ENCODE results near the gene FBN3. TPM values are rescaled to one million over a fixed set of nuclear protein-coding genes. Genes with fewer than 3 reads are reported as not detected.

FBN3 gene
- total RNA-seq, 4 donors from 2014 or later: 0.15 TPM; not detected in 3

- H3K9me3 ChIP-seq: no peaks in the 10 kb centered on the region
- intact Hi-C loops (cut with DNase I; ENCODE audit: low total_unique reads): no loop called here
- ATAC-seq: no peak
- TF ChIP-seq POLR2A (IDR thresholded peaks at IDR 0.05) (no peak), CTCF (IDR thresholded peaks at IDR 0.05 in 4 of 5, conservative IDR thresholded peaks at IDR 0.05 in 1 of 5) (no peak)
- DNase-seq: no peak
- no peaks in the 10 kb centered on the region for H3K4me1 ChIP-seq
- in situ Hi-C loops (cut with MboI; ENCODE audit: low sequenced_read_pairs in 4 of 4): no loop called here
- H3K36me3 ChIP-seq: no peaks in the 10 kb centered on the region
- H3K4me3 ChIP-seq: no peak overlapping the region
- no peaks in the 10 kb centered on the region for H3K27me3 ChIP-seq
- no peak overlapping the region for H3K27ac ChIP-seq
Observed at GRCh38 chr19:8116437-8117293, 32.7 kb downstream of the FBN3 start.

GRCh38 chr19:8115805-8116396 is 33.5 kb downstream of the FBN3 start:
- Histone ChIP-seq H3K4me3 (no peak overlapping the region), H3K27me3 (no peaks in the 10 kb centered on the region), H3K4me1 (no peaks in the 10 kb centered on the region), H3K27ac (no peak overlapping the region), H3K36me3 (no peaks in the 10 kb centered on the region), H3K9me3 (no peaks in the 10 kb centered on the region)
- DNase-seq: no peak
- intact Hi-C loops (cut with DNase I; ENCODE audit: low total_unique reads) (no loop called here), in situ Hi-C loops (cut with MboI; ENCODE audit: low sequenced_read_pairs in 4 of 4) (no loop called here)
- TF ChIP-seq CTCF (IDR thresholded peaks at IDR 0.05 in 4 of 5, conservative IDR thresholded peaks at IDR 0.05 in 1 of 5) (no peak), POLR2A (IDR thresholded peaks at IDR 0.05) (no peak)
- ATAC-seq: no peak

- in situ Hi-C loops (cut with MboI; ENCODE audit: low sequenced_read_pairs in 4 of 4): no loop called here
Observed at GRCh38 chr19:8113017-8113416, 36.4 kb downstream of the FBN3 start.

GRCh38 chr19:8111376-8111775 is 38.0 kb downstream of the FBN3 start:
- no peaks in the 10 kb centered on the region for H3K4me1 ChIP-seq
- DNase-seq: no peak
- H3K9me3 ChIP-seq: no peaks in the 10 kb centered on the region
- TF ChIP-seq CTCF (IDR thresholded peaks at IDR 0.05 in 4 of 5, conservative IDR thresholded peaks at IDR 0.05 in 1 of 5) (no peak), POLR2A (IDR thresholded peaks at IDR 0.05) (no peak)
- intact Hi-C loops (cut with DNase I; ENCODE audit: low total_unique reads) (no loop called here), in situ Hi-C loops (cut with MboI; ENCODE audit: low sequenced_read_pairs in 4 of 4) (no loop called here)
- no peak for ATAC-seq
- H3K27ac ChIP-seq: no peak overlapping the region
- no peaks in the 10 kb centered on the region for H3K36me3 ChIP-seq
- H3K4me3 ChIP-seq: no peak overlapping the region
- H3K27me3 ChIP-seq: no peaks in the 10 kb centered on the region

More at GRCh38 chr19:8113017-8113416, 36.4 kb downstream of the FBN3 start:
- Histone ChIP-seq H3K4me1 (no peaks in the 10 kb centered on the region), H3K27ac (no peak overlapping the region), H3K27me3 (no peaks in the 10 kb centered on the region), H3K4me3 (no peak overlapping the region), H3K36me3 (no peaks in the 10 kb centered on the region), H3K9me3 (no peaks in the 10 kb centered on the region)
- DNase-seq (no peak), ATAC-seq (no peak)
- TF ChIP-seq CTCF (IDR thresholded peaks at IDR 0.05 in 4 of 5, conservative IDR thresholded peaks at IDR 0.05 in 1 of 5) (no peak), POLR2A (IDR thresholded peaks at IDR 0.05) (no peak)
- intact Hi-C loops (cut with DNase I; ENCODE audit: low total_unique reads): no loop called here

Data from gastrocnemius medialis (tissue), 4 donors.